GM23338 (cell line): ENCODE results near the gene FAM209B. TPM values are rescaled to one million over a fixed set of nuclear protein-coding genes. Genes with fewer than 3 reads are reported as not detected.

Source experiments
- ATAC-seq: fragments of 200-7000 bp; cut with Tn5 transposase; 3 replicates; pipeline ENCODE4 v1.9.1; 2020
- DNase-seq: peaks from one replicate; pipeline ENCODE4 v3.0.0-alpha.2; 2015; ENCODE audit warnings: low spot score
- H2AFZ ChIP-seq: fragments of 200-600 bp; sonication (generic); 2 replicates; pipeline ENCODE4 v1.8.0; 2016; ENCODE audit warnings: antibody characterized with exemption, mild to moderate bottlenecking, moderate library complexity
- H3F3A ChIP-seq: fragments of 200-600 bp; sonication (generic); replicated peaks from 2 replicates; pipeline ENCODE4 v1.8.0; 2017; ENCODE audit warnings: antibody characterized with exemption, mixed run types, low read depth
- H3K27ac ChIP-seq: fragments of 200-600 bp; sonication (generic); 2 replicates; pipeline ENCODE4 v1.6.1; 2016; ENCODE audit warnings: low read depth
- H3K27me3 ChIP-seq: fragments of 200-600 bp; sonication (generic); 2 replicates; pipeline ENCODE4 v1.8.0; 2016; ENCODE audit warnings: mild to moderate bottlenecking, mixed run types, moderate library complexity; ENCODE audit not compliant: insufficient read depth
- H3K36me3 ChIP-seq: fragments of 200-600 bp; sonication (generic); 2 replicates; pipeline ENCODE4 v1.8.0; 2016; ENCODE audit warnings: mild to moderate bottlenecking; ENCODE audit not compliant: insufficient read depth
- H3K4me1 ChIP-seq: fragments of 200-600 bp; sonication (generic); 2 replicates; pipeline ENCODE4 v1.8.0; 2016; ENCODE audit warnings: mild to moderate bottlenecking, moderate library complexity; ENCODE audit not compliant: insufficient read depth
- H3K4me2 ChIP-seq: fragments of 200-600 bp; sonication (generic); 2 replicates; pipeline ENCODE4 v1.7.1; 2017; ENCODE audit warnings: mixed run types
- H3K4me3 ChIP-seq: fragments of 200-600 bp; sonication (generic); 2 replicates; pipeline ENCODE4 v1.6.1; 2016; ENCODE audit warnings: mixed run types
- H3K79me2 ChIP-seq: fragments of 200-600 bp; sonication (generic); replicated peaks from 2 replicates; pipeline ENCODE4 v1.8.0; 2017; ENCODE audit warnings: mild to moderate bottlenecking; ENCODE audit not compliant: insufficient read depth
- H3K9me2 ChIP-seq: fragments of 200-600 bp; sonication (generic); 2 replicates; pipeline ENCODE4 v1.8.0; 2017; ENCODE audit not compliant: insufficient read depth
- H4K20me1 ChIP-seq: fragments of 200-600 bp; sonication (generic); replicated peaks from 2 replicates; pipeline ENCODE4 v1.8.0; 2017; ENCODE audit warnings: mild to moderate bottlenecking; ENCODE audit not compliant: insufficient read depth
- H3K27ac Mint-ChIP-seq: 2 replicates; pipeline ENCODE4 v1.8.0; 2020; ENCODE audit warnings: inconsistent platforms, mild to moderate bottlenecking, moderate library complexity, mixed read lengths
- H3K27me3 Mint-ChIP-seq: 3 replicates; pipeline ENCODE4 v1.8.0; 2022; ENCODE audit warnings: low read depth, mild to moderate bottlenecking, moderate library complexity, mixed read lengths, inconsistent platforms; ENCODE audit not compliant: insufficient read depth, poor library complexity
- H3K36me3 Mint-ChIP-seq: 3 replicates; pipeline ENCODE4 v1.8.0; 2021; ENCODE audit warnings: low read depth, mild to moderate bottlenecking, inconsistent platforms, moderate library complexity, mixed read lengths
- H3K4me1 Mint-ChIP-seq: 3 replicates; pipeline ENCODE4 v1.8.0; 2020; ENCODE audit warnings: mild to moderate bottlenecking, inconsistent platforms, mixed read lengths
- H3K4me3 Mint-ChIP-seq: 3 replicates; pipeline ENCODE4 v1.8.0; 2021; ENCODE audit warnings: moderate library complexity, mild to moderate bottlenecking, inconsistent platforms, mixed read lengths
- H3K9me3 Mint-ChIP-seq: 3 replicates; pipeline ENCODE4 v1.8.0; 2020; ENCODE audit warnings: moderate library complexity, mild to moderate bottlenecking, inconsistent platforms, mixed read lengths
- CREB1 ChIP-seq: fragments of 250-450 bp; sonication (Bioruptor Pico); IDR thresholded peaks from 2 replicates; pipeline ENCODE4 v1.5.0; 2020; ENCODE audit warnings: low read depth, mild to moderate bottlenecking, moderate library complexity
- EZH2phosphoT487 ChIP-seq: fragments of 200-600 bp; sonication (generic); IDR thresholded peaks from one replicate; pipeline ENCODE4 v1.8.1; 2018; ENCODE audit warnings: antibody characterized with exemption; ENCODE audit not compliant: unreplicated experiment
- JUNB ChIP-seq: IDR thresholded peaks from one replicate; pipeline ENCODE4 v1.6.1; 2016; ENCODE audit warnings: antibody characterized with exemption; ENCODE audit not compliant: unreplicated experiment
- NANOG ChIP-seq: IDR thresholded peaks from 2 replicates; pipeline ENCODE4 v1.6.1; 2016; ENCODE audit warnings: antibody characterized with exemption, borderline replicate concordance
- POLR2AphosphoS5 ChIP-seq: IDR thresholded peaks from 2 replicates; pipeline ENCODE4 v1.6.1; 2016; ENCODE audit warnings: antibody characterized with exemption, low read depth
- STAT1 ChIP-seq: IDR thresholded peaks from one replicate; pipeline ENCODE4 v1.6.1; 2016; ENCODE audit warnings: antibody characterized with exemption; ENCODE audit not compliant: unreplicated experiment
- ZNF114 ChIP-seq: fragments of 250-450 bp; sonication (Bioruptor Pico); IDR thresholded peaks from 2 replicates; pipeline ENCODE4 v1.5.0; 2020; ENCODE audit warnings: mild to moderate bottlenecking, moderate library complexity
- ZNF331 ChIP-seq: fragments of 250-450 bp; sonication (Bioruptor Pico); IDR thresholded peaks from 2 replicates; pipeline ENCODE4 v1.5.0; 2020; ENCODE audit warnings: low read depth, mild to moderate bottlenecking, moderate library complexity
- ZNF462 ChIP-seq: fragments of 250-450 bp; sonication (Bioruptor Pico); IDR thresholded peaks from 2 replicates; pipeline ENCODE4 v1.5.0; 2020; ENCODE audit warnings: mild to moderate bottlenecking, moderate library complexity
- polyA plus RNA-seq: library from polyadenylated mRNA; unstranded; fragments of >200 nt; fragmentation: Nextera tagmentation; extraction: Ambion mirVana; gene quantifications from 2 replicates; pipeline ENCODE4 v1.2.1, GENCODE V29; 2016
- total RNA-seq: library from RNA; depleted of rRNA; stranded (reverse); fragments of >200 nt; shearing (Covaris generic); gene quantifications from 2 replicates; pipeline ENCODE4 v1.2.3, GENCODE V29; 2014
- TF ChIP-seq, protein P1 (sequence below): IDR thresholded peaks from one replicate; pipeline ENCODE4 v1.6.1; 2018; ENCODE audit warnings: antibody characterized with exemption; ENCODE audit not compliant: unreplicated experiment

FAM209B gene
- total and polyA plus RNA-seq, 2 experiments from 2014 or later = 1.1 TPM; not detected in 1

- Histone ChIP-seq H3K27ac (no peak overlapping the region), H3K9me2 (no peaks in the 10 kb centered on the region), H3K36me3 (peaks cover 15% of the 10 kb centered on the region), H4K20me1 (0 out of 2 replicates have a peak, but pooled peaks cover 5% of the 10 kb centered on the region), H3K4me2 (no peak overlapping the region), H3K4me1 (no peaks in the 10 kb centered on the region), H3K27me3 (no peaks in the 10 kb centered on the region), H3K4me3 (no peak overlapping the region), H3K79me2 (no peaks in the 10 kb centered on the region), H2AFZ (no peak overlapping the region), H3F3A (no peaks in the 10 kb centered on the region)
- Mint-ChIP-seq H3K36me3 (peaks cover 50% of the 10 kb centered on the region), H3K4me3 (no peak overlapping the region), H3K4me1 (no peaks in the 10 kb centered on the region), H3K27ac (no peak overlapping the region), H3K9me3 (peaks cover 26% of the 10 kb centered on the region), H3K27me3 (peaks cover 5% of the 10 kb centered on the region)
- DNase-seq (no peak), ATAC-seq (no peak)
- TF ChIP-seq ZNF331 (CRISPR knock-in tag) (no peak), ZNF114 (CRISPR knock-in tag) (no peak), ZNF462 (CRISPR knock-in tag) (no peak)
Observed at GRCh38 chr20:56516631-56517030, 16.4 kb upstream of the FAM209B start.

DNA sequence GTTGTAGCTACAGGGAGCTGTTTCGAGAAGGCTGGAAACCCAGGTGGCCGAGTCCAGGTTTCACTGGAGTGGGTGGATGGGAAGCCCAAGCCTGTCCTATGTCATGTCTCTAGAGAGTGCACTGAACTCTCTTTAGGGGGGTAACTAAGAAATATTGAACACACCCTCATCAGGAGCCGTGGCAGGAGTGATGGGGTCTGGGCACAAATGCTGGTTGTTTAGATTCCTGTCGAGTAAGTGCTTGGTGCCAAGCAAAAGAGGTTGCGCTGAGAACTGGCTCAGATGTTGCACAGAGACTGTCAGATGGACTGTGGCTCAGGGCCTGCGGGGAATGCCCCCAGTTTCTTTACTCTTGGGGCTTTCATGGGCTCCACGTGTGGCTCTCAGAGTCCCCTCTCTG is 15.8 kb upstream of the FAM209B start:
- no peak overlapping the region for H3K4me2 ChIP-seq
- no peaks in the 10 kb centered on the region for H3F3A ChIP-seq
- TF ChIP-seq, protein P1, sequence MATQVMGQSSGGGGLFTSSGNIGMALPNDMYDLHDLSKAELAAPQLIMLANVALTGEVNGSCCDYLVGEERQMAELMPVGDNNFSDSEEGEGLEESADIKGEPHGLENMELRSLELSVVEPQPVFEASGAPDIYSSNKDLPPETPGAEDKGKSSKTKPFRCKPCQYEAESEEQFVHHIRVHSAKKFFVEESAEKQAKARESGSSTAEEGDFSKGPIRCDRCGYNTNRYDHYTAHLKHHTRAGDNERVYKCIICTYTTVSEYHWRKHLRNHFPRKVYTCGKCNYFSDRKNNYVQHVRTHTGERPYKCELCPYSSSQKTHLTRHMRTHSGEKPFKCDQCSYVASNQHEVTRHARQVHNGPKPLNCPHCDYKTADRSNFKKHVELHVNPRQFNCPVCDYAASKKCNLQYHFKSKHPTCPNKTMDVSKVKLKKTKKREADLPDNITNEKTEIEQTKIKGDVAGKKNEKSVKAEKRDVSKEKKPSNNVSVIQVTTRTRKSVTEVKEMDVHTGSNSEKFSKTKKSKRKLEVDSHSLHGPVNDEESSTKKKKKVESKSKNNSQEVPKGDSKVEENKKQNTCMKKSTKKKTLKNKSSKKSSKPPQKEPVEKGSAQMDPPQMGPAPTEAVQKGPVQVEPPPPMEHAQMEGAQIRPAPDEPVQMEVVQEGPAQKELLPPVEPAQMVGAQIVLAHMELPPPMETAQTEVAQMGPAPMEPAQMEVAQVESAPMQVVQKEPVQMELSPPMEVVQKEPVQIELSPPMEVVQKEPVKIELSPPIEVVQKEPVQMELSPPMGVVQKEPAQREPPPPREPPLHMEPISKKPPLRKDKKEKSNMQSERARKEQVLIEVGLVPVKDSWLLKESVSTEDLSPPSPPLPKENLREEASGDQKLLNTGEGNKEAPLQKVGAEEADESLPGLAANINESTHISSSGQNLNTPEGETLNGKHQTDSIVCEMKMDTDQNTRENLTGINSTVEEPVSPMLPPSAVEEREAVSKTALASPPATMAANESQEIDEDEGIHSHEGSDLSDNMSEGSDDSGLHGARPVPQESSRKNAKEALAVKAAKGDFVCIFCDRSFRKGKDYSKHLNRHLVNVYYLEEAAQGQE = no peak
- no peak for TF ChIP-seq ZNF331 (CRISPR knock-in tag)
- no peak for TF ChIP-seq CREB1 (CRISPR knock-in tag)
- TF ChIP-seq JUNB = no peak
- TF ChIP-seq POLR2AphosphoS5 = no peak
- no peak for TF ChIP-seq STAT1
- no peak for TF ChIP-seq NANOG
- TF ChIP-seq EZH2phosphoT487 = no peak

More for the DNA sequence above, 15.8 kb upstream of the FAM209B start:
- DNase-seq = no peak
- no peak overlapping the region for H3K27ac Mint-ChIP-seq
- no peak overlapping the region for H3K4me3 ChIP-seq
- no peaks in the 10 kb centered on the region for H3K79me2 ChIP-seq
- H3K27me3 ChIP-seq = no peaks in the 10 kb centered on the region
- 0 out of 2 replicates have a peak, but pooled peaks cover 5% of the 10 kb centered on the region for H4K20me1 ChIP-seq
- no peak overlapping the region for H2AFZ ChIP-seq
- H3K9me3 Mint-ChIP-seq = peaks cover 31% of the 10 kb centered on the region
- no peaks in the 10 kb centered on the region for H3K4me1 Mint-ChIP-seq
- H3K27me3 Mint-ChIP-seq = peaks cover 5% of the 10 kb centered on the region
- no peaks in the 10 kb centered on the region for H3K9me2 ChIP-seq
- no peaks in the 10 kb centered on the region for H3K4me1 ChIP-seq
- H3K36me3 ChIP-seq = peaks cover 15% of the 10 kb centered on the region
- H3K4me3 Mint-ChIP-seq = no peak overlapping the region
- H3K36me3 Mint-ChIP-seq = peaks cover 55% of the 10 kb centered on the region
- H3K27ac ChIP-seq = no peak overlapping the region
- no peak for ATAC-seq
